Measurements from ENCODE around the gene TMPRSS11E.
"Not testable (repeated sequence)": the region's sequence is repeated elsewhere in the genome, so short reads cannot be mapped to it uniquely, and the experiment has no call there.

TMPRSS11E gene

DNA sequence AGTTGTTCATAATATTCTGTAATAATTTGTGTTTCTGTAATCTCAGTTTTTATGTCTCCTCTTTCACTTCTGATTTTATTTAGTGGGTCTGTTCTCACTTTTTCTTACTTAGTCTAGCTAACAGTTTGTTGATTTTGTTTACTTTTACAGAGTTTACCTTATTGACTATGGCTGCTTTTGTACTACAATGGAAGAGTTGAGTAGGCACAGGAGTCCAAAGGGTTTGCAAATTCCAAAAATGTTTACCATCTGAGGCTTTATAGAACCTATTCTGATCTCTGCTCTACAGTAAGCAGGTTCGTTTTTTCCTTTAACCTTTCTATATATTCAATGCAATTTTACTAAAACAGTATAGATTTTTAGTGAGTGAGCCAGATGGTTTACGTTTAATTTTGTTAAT is 73.7 kb downstream of the TMPRSS11E start:
- TF ChIP-seq, protein P1, sequence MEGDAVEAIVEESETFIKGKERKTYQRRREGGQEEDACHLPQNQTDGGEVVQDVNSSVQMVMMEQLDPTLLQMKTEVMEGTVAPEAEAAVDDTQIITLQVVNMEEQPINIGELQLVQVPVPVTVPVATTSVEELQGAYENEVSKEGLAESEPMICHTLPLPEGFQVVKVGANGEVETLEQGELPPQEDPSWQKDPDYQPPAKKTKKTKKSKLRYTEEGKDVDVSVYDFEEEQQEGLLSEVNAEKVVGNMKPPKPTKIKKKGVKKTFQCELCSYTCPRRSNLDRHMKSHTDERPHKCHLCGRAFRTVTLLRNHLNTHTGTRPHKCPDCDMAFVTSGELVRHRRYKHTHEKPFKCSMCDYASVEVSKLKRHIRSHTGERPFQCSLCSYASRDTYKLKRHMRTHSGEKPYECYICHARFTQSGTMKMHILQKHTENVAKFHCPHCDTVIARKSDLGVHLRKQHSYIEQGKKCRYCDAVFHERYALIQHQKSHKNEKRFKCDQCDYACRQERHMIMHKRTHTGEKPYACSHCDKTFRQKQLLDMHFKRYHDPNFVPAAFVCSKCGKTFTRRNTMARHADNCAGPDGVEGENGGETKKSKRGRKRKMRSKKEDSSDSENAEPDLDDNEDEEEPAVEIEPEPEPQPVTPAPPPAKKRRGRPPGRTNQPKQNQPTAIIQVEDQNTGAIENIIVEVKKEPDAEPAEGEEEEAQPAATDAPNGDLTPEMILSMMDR (IDR thresholded peaks at IDR 0.05; ENCODE audit: insufficient read depth, missing control alignments), result no peak
- FAIRE-seq (no peak), DNase-seq (ENCODE audit: insufficient read length, low spot score) (no peak)

DNA sequence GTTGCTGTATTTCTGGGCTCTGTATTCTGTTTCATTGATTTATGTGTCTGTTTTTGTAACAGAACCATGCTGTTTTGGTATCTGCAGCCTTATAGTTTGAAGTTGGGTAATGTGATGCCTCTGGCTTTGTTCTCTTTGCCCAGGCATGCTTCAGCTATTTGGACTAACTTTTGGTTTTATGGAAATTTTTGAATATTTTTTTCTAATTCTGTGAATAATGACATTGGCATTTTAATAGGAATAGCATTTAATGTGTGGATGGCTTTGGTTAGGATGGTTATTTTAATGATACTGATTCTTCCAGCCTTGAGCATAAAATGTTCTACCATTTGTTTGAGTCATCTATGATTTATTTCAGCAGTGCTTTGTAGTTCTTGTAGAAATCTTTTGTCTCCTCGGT is 75.0 kb downstream of the TMPRSS11E start:
- DNase-seq (ENCODE audit: insufficient read length, low spot score); FAIRE-seq: not testable (repeated sequence)

- DNase-seq (ENCODE audit: insufficient read length, low spot score), result no peak
- TF ChIP-seq, protein P1 (IDR thresholded peaks at IDR 0.05; ENCODE audit: insufficient read depth, missing control alignments), result no peak
- FAIRE-seq, result no peak
Observed at GRCh38 chr4:68535974-68536373, 88.7 kb downstream of the TMPRSS11E start.

- TF ChIP-seq, protein P1 (IDR thresholded peaks at IDR 0.05; ENCODE audit: insufficient read depth, missing control alignments), result no peak
- DNase-seq (ENCODE audit: insufficient read length, low spot score) (no peak), FAIRE-seq (no peak)
Observed at GRCh38 chr4:68536375-68536774, 89.1 kb downstream of the TMPRSS11E start.

DNA sequence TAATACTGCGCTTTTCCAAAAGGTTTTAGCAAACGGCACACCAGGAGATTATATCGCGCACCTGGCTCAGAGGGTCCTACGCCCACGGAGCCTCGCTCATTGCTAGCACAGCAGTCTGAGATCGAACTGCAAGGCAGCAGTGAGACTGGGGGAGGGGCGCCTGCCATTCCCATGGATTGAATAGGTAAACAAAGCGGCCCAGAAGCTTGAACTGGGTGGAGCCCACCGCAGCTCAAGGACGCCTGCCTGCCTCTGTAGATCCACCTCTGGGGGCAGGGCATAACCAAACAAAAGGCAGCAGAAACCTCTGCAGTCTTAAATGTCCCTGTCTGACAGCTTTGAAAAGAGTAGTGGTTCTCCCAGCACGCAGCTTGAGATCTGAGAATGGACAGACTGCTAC is 95.5 kb downstream of the TMPRSS11E start:
- not testable (repeated sequence) for DNase-seq (ENCODE audit: insufficient read length, low spot score); FAIRE-seq
